Measurements from ENCODE around the gene SLC35F3.

- no peak for TF ChIP-seq POLR2A (IDR thresholded peaks at IDR 0.05; ENCODE audit: low read depth, low read length)
- TF ChIP-seq TAF1 (IDR thresholded peaks at IDR 0.05; ENCODE audit: borderline replicate concordance, low read depth, low read length), result no peak
- TF ChIP-seq POLR2AphosphoS5 (IDR thresholded peaks at IDR 0.05; ENCODE audit: low read depth, low read length), result no peak
These were observed 270.9 kb downstream of the SLC35F3 start for GRCh38 chr1:234175363-234175762.
